Mucosa of gallbladder (tissue), 1 donor: ENCODE data around the gene ST8SIA2. TPM values are rescaled to one million over a fixed set of nuclear protein-coding genes. Genes with fewer than 3 reads are reported as not detected.

ENCODE experiments used
- DNase-seq: peaks from one replicate; pipeline ENCODE4 v3.0.0-alpha.2; 2020; ENCODE audit warnings: low spot score
- total RNA-seq: library from RNA; stranded (reverse); gene quantifications from one replicate; pipeline ENCODE4 v1.2.1, GENCODE V29; 2021
- donor health status: DM: no; HTN: no; CAD: no.

The ST8SIA2 gene
- total RNA-seq, 1 donor from 2014 or later: 0.09 TPM

- no peak for DNase-seq
These were observed 1.5 kb downstream of the ST8SIA2 start for GRCh38 chr15:92395098-92395635.

GRCh38 chr15:92399271-92399950 lies 5.7 kb downstream of the ST8SIA2 start:
- DNase-seq: no peak

DNA sequence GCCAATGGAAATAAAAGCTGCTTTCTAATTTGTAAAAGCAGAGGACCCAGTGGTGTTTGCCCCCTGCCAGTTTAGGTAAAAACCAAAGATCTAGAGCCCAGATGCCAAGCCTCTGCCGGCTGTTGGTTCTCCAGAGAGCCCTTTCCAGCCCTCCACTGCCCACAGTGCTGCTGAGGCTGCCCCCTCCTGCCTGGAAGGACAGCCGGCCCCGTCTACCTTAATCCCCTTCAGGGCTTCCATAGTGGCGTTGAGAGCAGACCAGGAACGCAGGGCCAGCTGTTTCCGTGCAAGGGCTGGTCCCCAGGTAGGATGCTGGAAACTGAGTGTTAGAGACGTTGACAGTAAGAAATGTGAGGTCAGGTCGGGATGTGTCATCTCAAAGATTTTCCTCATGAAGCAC lies 6.9 kb downstream of the ST8SIA2 start:
- no peak for DNase-seq

- no peak for DNase-seq
These were observed 7.5 kb downstream of the ST8SIA2 start for GRCh38 chr15:92400980-92401787.

- DNase-seq: no peak
These were observed 9.1 kb downstream of the ST8SIA2 start for GRCh38 chr15:92402751-92403150.

GRCh38 chr15:92405942-92406341 lies 12.3 kb downstream of the ST8SIA2 start:
- no peak for DNase-seq

- no peak for DNase-seq
These were observed 13.6 kb downstream of the ST8SIA2 start for GRCh38 chr15:92407321-92407720.

DNA sequence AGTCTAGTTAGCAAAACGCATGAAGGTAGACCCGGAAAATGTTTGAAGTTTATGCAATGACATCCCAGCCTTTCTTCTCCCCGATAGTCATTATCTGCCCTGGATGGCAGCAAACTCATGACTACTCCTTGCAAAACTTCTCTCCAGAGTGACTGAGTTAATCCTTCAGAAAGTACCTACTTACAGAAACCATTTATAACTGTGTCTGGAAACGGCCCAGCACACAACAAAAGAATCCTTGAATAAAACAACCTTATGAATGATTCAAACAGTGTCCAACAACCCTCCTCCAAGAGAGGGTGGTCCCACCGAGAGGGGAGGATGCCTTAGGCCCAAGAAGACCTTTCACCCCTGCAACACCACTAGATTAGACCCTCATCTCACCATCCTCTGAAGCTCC lies 14.2 kb downstream of the ST8SIA2 start:
- no peak for DNase-seq

DNA sequence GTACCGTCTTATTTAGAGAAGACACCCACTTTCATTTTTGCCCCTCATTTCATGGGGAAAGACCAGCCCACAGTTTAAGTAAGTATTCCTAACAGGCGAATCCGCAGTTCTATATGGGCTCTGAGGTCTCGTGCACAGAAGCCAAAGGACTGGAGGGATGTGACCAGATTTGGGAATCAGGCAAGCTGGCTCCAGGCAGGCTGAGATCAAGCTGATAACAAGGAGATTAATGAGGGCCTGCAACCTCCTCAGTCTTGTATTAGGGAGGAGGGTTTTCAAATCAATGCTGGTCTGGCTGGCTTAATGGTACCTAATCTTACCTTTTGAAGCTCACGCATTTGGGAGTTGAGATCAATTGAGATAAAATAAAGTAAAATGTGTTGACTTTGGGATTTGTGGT lies 15.3 kb downstream of the ST8SIA2 start:
- DNase-seq: no peak

DNA sequence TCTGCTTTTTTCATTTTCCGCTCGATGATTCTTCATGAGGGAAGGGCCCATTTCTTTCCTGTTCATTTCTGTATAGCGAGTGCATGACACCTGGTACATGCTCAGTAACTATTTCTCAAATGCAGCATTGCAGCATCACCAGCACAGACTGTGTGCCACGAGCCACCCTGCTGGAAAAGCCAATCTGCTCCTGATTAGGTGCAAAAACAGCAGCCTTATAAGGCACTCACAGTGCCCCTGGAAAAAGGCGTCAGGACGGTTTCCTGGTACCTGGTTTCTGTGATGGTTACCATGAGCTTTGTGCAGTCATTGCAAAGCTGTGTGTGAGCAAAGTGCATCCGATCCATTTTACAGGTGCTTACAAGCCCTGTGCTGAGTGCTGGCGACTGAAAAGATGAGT lies 15.8 kb downstream of the ST8SIA2 start:
- no peak for DNase-seq

DNA sequence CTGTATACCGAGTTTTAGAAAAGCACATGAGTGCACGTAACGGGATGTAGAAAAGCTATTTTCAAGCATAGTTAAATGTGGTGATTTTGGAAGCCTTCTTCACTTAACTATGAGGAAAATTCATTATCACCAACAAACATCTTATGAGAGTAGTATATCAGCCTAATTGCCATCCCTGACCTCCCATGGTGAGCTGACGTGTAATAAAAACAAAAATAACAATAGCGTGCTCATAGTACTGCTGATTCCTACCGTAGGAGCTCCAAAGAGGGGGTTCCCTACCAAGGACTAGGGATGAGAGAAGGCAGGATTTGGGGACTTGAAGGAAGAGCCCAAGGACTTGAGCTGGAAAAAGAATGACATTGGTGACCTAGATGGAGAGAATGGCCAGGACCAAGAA lies 16.9 kb downstream of the ST8SIA2 start:
- DNase-seq: no peak

DNA sequence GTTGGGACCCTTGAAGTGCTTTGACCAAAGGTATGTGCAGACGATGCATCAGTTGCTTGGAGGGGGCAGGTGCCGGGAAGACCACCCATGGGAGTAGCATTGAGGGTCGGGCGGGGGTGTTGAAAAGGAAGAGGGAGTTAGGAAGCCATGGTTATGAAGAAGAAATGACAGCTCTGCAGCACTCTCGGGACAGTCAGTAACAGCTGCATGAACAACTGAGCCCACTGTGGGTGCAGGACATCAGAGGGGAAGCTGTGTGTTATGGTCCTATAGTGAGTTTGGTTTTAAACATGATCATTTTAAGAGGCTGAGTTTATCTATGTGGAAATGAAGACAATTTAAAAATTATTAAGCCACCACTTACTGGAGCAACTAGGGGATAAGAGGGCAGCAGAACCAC lies 17.6 kb downstream of the ST8SIA2 start:
- no peak for DNase-seq

DNA sequence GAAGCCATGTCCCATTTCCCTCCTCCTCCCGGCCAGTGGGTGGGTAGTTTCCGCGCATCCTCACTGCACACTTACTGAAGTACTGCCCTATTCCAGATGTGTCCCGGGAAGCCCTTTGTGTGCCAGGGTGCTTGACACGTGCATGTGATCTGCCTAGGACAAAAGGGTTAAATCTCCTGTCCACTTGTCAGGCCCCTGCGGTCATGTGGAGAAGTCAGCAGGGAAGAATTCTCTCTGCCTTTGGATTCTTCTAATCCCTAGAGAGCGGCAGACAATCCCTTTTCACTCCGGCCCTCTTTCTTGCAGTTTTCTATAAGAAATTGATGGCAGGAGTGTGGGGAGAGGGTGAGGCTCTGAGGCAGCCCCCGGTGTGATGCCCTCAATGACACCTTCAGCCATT lies 19.8 kb downstream of the ST8SIA2 start:
- no peak for DNase-seq

- DNase-seq: no peak
These were observed 22.1 kb downstream of the ST8SIA2 start for GRCh38 chr15:92415639-92416297.

GRCh38 chr15:92416557-92416956 lies 22.9 kb downstream of the ST8SIA2 start:
- no peak for DNase-seq

DNA sequence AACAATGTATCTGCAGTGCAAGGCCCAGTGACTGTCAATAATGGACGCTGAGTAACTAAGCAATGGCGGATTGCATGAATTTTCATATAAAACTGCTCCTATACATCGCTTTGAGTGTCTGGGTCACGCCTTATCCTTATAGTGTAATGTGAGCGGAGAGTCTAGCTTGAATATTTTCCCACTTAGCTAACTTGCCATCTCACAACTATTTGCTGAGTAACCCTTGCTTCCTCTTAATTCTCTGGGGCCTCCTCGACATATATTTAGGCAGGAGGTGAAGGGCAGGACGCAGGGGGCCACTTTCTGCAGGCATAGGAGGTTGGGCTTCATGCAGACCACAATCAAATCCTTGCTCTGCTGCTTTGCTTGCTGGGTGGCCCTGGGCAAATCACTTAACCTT lies 24.0 kb downstream of the ST8SIA2 start:
- no peak for DNase-seq

GRCh38 chr15:92418864-92419263 lies 25.2 kb downstream of the ST8SIA2 start:
- no peak for DNase-seq

DNA sequence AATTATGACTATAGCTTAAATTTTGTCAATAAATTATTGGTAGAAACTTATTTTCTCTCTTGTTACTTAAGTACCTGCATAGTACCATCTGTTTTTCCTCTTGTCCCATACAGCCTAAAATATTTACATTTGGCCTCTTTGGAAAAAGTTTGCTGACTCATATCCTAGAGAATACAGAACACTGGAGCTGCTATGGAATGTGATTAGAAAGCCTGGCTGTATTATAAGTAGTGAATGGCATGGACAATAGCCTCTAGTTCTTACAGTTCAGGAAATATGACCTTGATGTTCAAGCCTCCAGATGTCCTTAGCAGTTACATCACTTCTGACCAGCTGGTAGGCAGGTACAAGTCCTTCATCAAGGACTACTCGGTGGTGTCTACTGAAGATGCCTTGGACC lies 28.3 kb downstream of the ST8SIA2 start:
- DNase-seq: no peak

DNA sequence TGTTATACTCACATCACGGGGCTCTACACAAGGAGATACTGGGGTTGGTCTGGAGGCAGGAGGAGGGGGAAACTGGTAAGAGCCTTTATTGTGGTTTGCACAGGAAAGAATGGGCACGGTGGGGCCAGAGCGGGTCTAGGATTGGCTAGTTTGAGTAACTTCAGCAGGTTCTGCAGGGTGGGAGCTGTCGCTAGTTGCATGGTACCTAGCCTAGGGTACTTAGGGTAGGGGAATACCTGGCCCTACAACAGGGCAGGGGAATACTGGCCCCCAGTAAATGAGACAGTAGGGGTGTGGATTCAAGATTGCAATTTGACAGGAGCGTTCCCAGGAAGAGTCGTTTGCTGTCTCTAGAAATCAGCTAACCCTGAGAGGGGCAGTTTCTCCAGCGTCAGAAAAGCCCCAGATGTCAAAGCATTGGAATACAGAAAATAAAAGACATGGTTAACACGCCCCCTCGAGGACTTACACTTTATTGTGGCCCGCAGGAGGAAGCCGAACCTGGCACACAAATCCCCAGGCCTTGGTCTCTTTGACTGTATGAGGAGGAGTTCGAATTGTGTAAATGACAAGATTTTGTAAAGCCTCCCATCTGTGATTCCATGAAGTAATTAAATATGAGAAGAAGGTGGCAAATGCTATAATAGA lies 32.0 kb downstream of the ST8SIA2 start:
- no peak for DNase-seq

DNA sequence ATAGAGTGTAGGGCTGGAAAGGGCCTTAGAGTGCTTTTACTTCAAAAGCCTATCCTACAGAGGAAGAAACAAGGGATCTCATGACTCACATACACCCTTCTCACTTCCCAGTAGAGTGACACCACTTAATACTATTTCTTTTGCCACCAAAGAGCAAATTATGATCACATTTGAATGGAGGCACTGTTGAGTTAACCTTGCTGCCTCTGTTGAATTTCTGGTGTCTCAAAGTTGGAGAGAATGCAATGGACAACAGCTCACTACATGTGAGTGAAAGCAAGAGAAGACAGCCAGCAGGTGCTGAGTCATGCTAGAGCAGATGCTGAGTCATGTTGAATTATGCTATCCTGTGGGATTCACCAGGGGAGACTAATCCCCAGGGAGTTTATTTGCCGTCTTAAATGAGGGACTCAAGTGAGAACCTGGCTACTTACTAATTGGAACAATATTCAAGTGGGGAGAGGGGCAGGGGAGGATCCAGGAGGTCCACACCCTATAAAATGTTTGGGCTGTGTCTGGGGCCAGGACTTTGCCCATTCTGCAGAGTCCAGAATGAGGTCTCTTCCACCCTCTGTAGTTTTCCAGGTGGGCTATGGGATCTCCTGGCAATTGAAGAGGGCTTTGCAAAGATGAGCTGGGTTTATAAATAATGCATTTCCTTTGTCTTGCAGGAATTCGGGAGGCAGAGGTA lies 35.8 kb downstream of the ST8SIA2 start:
- no peak for DNase-seq

GRCh38 chr15:92430069-92430440 lies 36.4 kb downstream of the ST8SIA2 start:
- no peak for DNase-seq

GRCh38 chr15:92435145-92435544 lies 41.5 kb downstream of the ST8SIA2 start:
- no peak for DNase-seq
